GM18867 (cell line): ENCODE results near the gene TRIM68.

ENCODE experiments used
- ATAC-seq: cut with Tn5 transposase; IDR thresholded peaks from one replicate; pipeline ENCODE4 v1.9.1; 2021; ENCODE audit warnings: mild to moderate bottlenecking, moderate library complexity; ENCODE audit not compliant: unreplicated experiment

The TRIM68 gene

DNA sequence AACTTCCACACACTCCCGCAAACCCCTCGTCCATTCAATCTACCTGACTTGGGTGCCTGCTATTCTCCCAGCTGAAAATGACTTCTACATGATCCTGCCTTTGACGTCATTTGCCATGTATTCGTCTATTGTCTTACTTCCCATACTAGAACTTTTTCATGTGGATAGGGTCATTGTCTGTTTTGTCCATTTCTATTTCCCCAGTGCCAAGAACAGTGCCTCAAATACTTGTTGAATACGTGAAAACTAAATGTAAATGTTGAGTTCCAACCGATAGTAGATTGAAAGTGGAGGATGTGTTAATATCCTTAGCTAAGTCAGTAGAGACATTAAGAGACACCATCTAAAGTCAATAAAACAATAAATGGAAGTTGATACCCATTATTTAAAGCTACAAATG is 935 bp downstream of the TRIM68 start:
- no peak for ATAC-seq

DNA sequence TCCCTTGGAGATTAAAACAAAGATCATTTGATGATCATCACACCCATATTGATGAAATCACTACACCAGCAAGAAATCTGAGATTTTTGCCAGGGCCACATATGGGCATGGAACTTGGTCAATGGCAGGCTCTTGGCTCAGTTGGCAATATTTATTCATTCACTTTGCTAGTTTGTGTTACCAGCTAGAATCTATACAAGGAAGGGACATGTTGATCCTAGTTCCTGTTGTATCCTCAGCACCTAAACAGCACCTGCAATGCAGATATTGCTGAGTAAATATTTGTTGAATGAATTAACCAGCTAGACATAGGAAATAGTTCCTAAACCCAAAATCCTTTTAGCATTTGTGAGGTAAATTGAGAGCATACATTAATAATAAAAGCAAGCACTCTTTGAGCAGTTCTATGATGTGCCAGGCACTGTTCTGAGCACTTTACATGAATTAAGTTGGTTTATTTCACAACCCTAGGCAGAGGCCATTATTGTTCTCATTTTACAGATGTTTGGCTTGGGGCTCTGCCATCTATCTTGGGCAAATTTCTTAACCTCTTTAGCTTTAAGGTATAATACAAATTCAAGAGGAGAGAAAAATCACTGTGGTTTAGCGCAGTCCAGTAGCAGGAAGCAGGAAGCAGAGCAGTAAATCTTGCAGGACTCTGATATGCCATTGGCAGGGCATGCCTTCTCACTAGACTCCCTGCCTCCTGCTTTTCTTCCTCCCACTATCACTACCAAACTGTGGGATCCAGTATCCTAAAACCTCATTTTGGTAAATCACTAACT is 1.6 kb downstream of the TRIM68 start:
- ATAC-seq = no peak

DNA sequence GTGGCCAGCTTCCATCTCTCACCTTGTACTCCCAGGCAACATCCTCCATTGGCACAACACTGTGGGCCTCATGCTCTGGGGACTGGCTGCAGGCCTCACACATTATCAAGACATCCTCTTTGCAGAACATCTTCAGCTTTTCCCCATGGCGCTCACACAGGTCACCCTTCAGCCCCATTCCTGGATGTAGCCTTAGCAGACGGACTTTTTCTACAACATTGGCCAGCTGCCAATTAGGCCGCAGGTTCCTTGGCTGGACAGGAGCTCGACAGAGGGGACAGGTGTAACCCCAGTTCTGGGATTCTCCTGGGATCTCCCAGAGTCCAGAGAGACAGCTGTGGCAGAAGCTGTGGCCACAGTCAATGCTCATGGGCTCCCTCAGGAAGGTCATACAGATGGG is 3.0 kb downstream of the TRIM68 start:
- no peak for ATAC-seq

DNA sequence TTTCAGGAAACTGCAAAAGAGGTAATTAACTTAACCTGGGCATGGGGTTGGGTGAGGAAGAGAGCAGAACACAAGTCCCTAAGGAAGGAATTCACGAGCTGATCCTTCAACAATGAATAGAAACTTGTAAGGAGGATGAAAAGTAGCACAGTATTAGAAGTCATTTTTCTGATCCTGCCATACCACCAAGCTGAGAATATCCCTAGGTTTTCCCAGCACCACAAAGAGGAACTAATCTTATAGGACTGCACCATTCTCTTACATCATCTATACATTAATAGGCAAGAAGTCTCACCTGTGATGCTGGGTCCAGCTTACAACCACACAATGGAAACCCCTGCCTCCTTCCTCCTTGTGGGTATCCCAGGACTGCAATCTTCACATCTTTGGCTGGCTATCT is 14.3 kb downstream of the TRIM68 start, which contains the start of gene OR52I1:
Gene OR52I1, plus strand, starts transcription at position 301 of the 400 bp plus-strand sequence. Its CDS starts 0 bp downstream, at position 301.
- no peak for ATAC-seq

DNA sequence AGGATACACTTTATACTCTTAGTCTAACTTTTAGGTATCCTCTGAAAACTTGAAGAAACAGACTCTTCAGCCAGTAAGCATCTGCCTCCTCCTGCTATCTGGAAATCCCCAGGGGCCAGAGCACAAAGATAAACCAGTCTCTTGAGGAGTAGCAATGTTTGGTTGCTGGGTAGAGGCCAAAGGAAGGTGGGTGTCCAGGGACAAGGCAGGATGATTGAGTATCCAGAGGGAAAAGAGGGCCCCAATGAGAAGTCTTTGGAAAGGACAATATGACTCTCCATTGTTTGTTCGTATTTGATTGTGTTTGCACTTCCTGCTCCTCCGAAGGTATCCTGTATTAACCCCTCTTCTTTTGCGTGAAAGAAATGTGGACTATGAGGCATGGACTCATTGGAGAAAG is 19.0 kb downstream of the TRIM68 start:
- no peak for ATAC-seq

DNA sequence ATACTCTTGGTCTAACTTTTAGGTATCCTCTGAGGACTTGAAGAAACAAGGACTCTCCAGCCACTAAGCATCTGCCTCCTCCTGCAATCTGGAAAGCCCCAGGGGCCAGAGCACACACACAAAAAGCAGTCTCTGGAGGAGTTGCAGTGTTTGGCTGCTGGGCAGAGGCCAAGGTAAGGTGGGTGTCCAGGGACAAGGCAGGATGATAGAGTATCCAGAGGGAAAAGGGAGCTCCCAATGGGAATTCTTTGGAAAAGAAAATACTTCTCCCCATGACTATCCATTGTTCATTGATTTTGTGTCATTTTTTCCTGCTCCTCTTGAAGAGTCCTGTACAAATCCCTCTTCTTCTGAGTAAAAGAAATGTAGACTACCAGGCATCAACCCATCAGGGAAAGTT is 26.6 kb downstream of the TRIM68 start, which contains the start of gene OR52I2:
Gene OR52I2, plus strand, starts transcription at position 301 of the 400 bp plus-strand sequence.
- no peak for ATAC-seq

DNA sequence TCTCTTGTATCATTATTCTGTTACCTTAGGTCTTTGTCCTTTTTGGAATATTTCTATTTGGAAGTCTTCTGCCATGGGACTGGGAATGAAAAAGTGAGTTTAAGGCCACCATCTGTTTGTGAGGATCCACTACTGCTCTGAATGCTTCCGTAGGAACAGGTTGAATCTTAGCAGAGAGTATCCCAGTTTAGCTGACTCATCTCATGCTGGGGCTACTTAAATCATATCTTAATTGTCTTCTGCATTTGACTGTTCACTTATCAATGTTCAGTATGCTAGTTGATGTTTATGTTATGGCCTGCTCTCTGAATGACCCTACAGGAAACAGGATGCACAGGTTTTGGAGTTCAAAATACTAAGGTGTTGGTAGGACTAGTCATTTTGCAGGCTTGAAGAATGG is 27.9 kb downstream of the TRIM68 start:
- no peak for ATAC-seq

DNA sequence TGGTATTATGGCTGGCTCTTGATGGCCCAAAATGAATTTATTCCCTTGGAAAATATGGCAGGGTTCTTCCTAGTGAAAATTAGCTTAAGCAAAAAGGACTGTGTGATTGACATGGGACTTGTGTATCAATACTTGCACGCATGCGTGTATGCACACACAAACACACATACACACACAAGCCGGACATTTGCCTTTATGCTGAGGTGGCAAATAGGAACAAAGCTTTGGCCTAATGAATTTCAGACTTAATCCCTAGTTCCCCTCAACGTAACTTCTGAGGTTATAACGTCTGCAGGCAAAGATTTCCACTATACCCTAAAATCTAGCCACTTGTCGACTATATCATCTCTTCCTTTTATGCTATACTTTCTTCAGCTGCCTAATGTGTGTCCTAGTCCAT is 29.4 kb downstream of the TRIM68 start:
- ATAC-seq = no peak

DNA sequence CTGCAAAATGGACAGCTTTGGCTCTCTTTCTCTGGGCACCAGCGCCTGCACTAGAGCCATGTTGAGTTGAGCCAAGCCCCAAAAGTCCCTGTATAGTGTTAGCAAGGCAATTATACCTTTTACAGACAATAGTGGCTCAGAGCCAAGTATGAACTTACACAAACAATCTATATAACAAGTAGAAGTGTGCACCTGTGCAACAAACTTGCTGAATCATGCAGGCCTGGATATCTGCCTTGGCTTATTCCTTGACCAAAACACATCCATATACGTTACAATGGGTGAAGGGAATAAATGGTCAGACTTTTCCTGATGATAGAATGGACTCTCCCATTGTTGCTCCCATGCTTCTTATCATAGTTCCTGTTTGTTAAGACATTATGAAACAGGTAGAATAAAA is 30.3 kb downstream of the TRIM68 start:
- no peak for ATAC-seq

DNA sequence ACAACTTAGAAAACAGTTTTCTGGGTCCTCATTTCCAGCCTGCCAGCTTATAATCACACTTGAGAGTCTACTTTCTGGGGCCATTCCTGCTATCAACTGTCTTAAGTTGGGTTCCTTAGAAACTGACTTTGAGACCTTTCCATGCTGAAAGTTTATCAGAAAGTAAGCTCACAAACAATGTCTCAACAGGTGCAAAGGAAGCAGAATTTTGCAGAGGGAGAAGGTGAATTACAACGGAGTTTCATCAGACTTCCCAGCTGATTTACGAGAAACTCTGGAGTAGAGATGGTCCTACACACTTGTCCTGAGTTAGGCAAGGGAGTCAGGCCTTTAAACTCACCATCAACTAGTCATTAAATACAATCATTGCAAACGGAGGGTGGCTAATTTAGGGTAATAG is 31.2 kb downstream of the TRIM68 start:
- no peak for ATAC-seq

DNA sequence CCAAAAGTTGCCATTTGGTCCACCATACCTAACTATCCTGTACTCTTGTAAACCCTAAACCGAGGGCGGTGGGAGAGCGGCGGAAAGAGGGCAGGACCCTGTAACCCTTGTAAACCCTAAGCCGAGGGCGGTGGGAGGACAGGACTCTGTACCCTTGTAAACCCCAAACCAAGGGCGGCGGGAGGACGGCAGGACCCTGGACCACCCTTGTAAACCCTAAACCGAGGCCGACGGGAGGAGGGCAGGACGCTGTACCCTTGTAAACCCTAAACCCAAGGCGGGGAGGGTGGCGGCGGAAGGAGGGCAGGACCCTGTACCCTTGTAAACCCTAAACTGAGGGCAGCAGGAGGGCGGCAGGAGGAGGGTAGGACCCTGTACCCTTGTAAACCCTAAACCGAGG is 39.0 kb downstream of the TRIM68 start:
- ATAC-seq = no peak

DNA sequence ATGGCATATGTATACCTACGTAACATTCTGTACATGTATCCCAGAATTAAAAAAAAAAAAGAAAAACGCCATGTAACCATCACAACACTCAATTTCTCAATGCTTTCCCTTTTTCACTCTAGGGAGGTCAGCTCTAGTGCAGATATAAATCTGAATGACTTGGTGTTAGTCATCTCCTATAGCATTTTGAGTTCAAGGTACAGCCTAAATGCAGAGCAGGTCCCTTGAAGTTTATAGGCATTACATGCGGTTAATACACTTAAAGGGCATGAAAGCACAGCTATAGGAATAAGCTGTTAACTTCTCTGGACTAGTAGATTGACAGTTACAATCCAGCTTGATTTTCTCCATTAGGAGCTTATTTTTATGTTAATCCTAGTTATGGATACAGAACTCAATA is 42.7 kb downstream of the TRIM68 start:
- ATAC-seq = no peak

DNA sequence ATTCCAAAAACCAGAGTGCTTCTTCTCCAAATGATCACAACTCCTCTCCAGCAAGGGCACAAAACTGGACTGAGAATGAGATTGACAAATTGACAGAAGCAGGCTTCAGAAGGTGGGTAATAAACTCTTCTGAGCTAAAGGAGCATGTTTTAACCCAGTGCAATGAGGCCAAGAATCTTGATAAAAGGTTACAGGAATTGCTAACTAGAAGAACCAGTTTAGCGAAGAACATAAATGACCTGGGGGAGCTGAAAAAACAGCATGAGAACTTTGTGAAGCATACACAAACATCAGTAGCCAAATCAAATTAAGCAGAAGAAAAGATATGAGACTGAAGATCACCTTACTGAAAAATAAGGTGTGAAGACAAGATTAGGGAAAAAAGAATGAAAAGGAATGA is 47.6 kb downstream of the TRIM68 start:
- ATAC-seq = no peak

DNA sequence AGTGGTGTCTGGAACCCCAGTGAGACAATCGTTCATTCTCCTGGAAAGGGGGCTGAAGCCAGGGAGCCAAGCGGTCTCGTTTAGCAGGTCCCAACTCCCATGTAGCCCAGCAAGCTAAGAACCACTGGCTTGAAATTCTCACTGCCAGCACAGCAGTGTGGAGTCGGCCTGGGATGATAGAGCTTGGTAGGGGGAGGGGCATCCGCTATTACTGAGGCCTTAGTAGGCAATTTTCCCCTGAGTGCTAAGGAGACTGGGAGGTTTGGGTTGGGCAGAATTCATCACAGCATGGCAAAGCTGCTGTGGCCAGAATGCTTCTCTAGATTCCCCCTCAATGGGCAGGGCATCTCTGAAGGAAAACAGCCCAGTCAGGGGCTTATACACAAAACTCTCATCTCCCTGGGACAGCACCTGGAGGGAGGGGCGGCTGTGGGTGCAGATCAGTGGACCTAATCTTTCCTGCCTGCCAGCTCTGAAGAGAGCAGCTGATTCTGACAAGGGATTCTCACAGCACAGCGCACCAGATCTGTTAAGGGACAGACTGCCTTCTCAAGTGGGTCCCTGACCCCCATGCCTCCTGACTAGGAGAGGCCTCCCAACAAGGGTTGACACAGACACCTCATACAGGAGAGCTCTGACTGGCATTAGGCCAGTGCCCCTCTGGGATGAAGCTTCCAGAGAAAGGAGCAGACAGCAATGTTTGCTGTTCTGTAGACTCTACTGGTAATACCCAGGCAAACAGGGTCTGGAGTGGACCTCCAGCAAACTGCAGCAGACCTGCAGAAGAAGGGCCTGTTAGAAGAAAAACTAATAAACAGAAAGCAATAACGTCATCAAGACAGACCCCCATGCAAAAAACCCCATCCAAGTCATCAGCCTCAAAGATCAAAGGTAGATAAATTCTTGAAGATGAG is 48.2 kb downstream of the TRIM68 start:
- ATAC-seq = no peak

DNA sequence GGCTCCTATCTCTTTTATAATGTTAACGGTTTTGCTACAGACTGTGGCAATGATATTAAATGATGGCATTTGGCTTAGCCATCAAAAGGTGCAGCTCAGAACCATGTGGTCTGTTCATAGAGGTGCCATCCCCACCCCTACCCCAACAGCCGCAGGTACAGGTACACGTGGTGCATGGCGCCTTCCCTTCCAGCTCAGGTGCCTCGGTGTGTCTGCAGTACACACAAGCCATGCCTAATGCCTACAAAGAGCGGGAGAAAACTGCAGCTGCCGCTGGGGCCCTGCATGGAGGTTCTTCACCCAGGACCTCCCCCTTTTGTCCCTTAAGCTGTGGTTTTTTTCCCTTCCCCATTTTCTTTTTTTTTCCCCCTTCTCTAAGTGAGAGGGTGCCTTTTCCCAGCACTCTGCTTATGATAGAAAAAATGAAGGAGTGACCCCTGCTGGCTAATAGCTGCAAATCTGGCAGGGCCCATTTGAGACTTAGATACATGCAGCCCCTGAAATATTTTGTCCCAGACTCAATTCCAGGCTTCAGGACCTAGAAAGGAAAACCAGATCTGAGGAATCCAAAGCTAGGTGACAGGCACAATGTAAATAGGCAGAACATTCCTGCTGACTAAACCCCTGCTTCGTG is 56.6 kb downstream of the TRIM68 start:
- no peak for ATAC-seq
